NCI-H187 treated with DMSO at 0.1 percent for 48 hours (cell line): ENCODE data around the gene GCC1.

ENCODE experiments used
- DNase-seq: peaks from one replicate; lab custom pipeline; 2025; lab: John Stamatoyannopoulos, UW

GCC1 gene

GRCh38 chr7:127585044-127585953, at the start of gene GCC1:
GCC1 (minus strand) TSS chr7:127585596; CDS start chr7:127585182, 414 bp downstream.
- peak; percentile 10 for DNase-seq

GRCh38 chr7:127632276-127632910, 47.0 kb upstream of the GCC1 start:
- no peak for DNase-seq

- no peak for DNase-seq
Measured at GRCh38 chr7:127629268-127629854, 44.0 kb upstream of the GCC1 start.

- no peak for DNase-seq
Measured at GRCh38 chr7:127628445-127628844, 43.0 kb upstream of the GCC1 start.

GRCh38 chr7:127625331-127625730, 39.9 kb upstream of the GCC1 start:
- no peak for DNase-seq

GRCh38 chr7:127620406-127621233, 35.2 kb upstream of the GCC1 start:
- DNase-seq: no peak

GRCh38 chr7:127619681-127620405, 34.4 kb upstream of the GCC1 start:
- no peak for DNase-seq

- DNase-seq: no peak
Measured at GRCh38 chr7:127618775-127619174, 33.4 kb upstream of the GCC1 start.

GRCh38 chr7:127618042-127618441, 32.6 kb upstream of the GCC1 start, which contains the start of gene PAX4:
PAX4 (minus strand) TSS chr7:127618142; CDS start chr7:127615928, 2,214 bp downstream.
- no peak for DNase-seq

- no peak for DNase-seq
Measured at GRCh38 chr7:127616724-127617123, 31.3 kb upstream of the GCC1 start.

- DNase-seq: no peak
Measured at GRCh38 chr7:127612263-127612662, 26.9 kb upstream of the GCC1 start.

GRCh38 chr7:127609297-127609696, 23.9 kb upstream of the GCC1 start:
- no peak for DNase-seq

GRCh38 chr7:127608446-127608845, 23.1 kb upstream of the GCC1 start:
- no peak for DNase-seq

GRCh38 chr7:127600885-127601284, 15.5 kb upstream of the GCC1 start:
- DNase-seq: no peak

GRCh38 chr7:127598318-127598717, 12.9 kb upstream of the GCC1 start:
- DNase-seq: no peak

- no peak for DNase-seq
Measured at GRCh38 chr7:127595737-127596136, 10.3 kb upstream of the GCC1 start.

- no peak for DNase-seq
Measured at GRCh38 chr7:127594490-127594889, 9.1 kb upstream of the GCC1 start.

- DNase-seq: no peak
Measured at GRCh38 chr7:127592550-127592949, 7.2 kb upstream of the GCC1 start.

GRCh38 chr7:127591591-127591990, 6.2 kb upstream of the GCC1 start:
- DNase-seq: no peak

- no peak for DNase-seq
Measured at GRCh38 chr7:127591189-127591588, 5.8 kb upstream of the GCC1 start.

- DNase-seq: no peak
Measured at GRCh38 chr7:127589896-127590295, 4.5 kb upstream of the GCC1 start.
